Hindlimb muscle (tissue), 1 donor: ENCODE measurements around the gene GPC3. TPM values are rescaled to one million over a fixed set of nuclear protein-coding genes. Genes with fewer than 3 reads are reported as not detected.
"Not testable (repeated sequence)": the region's sequence is repeated elsewhere in the genome, so short reads cannot be mapped to it uniquely, and the experiment has no call there.

Experiments used
- DNase-seq: peaks from one replicate; pipeline ENCODE4 v3.0.0-alpha.2; 2013
- polyA plus RNA-seq: library from polyadenylated mRNA; unstranded; fragments of 120-200 nt; gene quantifications from one replicate; pipeline ENCODE4 v1.2.1, GENCODE V29; 2013; ENCODE audit not compliant: insufficient read length

GPC3 gene
- polyA plus RNA-seq = 291 TPM

- DNase-seq = no peak
Measured at GRCh38 chrX:133985164-133985966, at the start of gene GPC3. Gene GPC3, minus strand, starts transcription at chrX:133985594.

- DNase-seq = no peak
Measured at GRCh38 chrX:134032441-134032840, 47.0 kb upstream of the GPC3 start.

- DNase-seq = peak; percentile 61
Measured at GRCh38 chrX:134026565-134027311, 41.3 kb upstream of the GPC3 start.

GRCh38 chrX:134025986-134026545 is 40.7 kb upstream of the GPC3 start:
- no peak for DNase-seq

- no peak for DNase-seq
Measured at GRCh38 chrX:134024686-134025377, 39.4 kb upstream of the GPC3 start.

- no peak for DNase-seq
Measured at GRCh38 chrX:134023851-134024281, 38.5 kb upstream of the GPC3 start.

DNA sequence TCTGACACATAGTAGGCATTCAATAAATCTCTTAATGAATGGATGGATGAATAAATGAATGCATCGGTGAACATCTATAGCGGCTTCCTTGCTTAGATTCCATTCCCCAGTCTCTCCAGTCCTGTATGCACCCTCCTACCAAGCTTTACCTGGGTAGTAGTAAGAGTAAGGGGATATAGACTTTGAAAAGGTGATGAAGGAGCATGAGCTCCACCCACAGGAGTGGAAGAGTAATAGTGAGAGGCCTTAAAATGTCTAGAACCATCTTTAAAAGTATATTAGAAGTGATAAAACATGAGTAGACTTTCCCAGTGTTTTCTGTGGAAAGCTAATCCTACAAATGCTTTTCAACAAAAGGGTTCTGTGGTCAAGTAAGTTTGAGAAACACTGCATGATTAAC is 35.5 kb upstream of the GPC3 start:
- DNase-seq = no peak

GRCh38 chrX:134019567-134020206 is 34.3 kb upstream of the GPC3 start:
- DNase-seq = no peak

DNA sequence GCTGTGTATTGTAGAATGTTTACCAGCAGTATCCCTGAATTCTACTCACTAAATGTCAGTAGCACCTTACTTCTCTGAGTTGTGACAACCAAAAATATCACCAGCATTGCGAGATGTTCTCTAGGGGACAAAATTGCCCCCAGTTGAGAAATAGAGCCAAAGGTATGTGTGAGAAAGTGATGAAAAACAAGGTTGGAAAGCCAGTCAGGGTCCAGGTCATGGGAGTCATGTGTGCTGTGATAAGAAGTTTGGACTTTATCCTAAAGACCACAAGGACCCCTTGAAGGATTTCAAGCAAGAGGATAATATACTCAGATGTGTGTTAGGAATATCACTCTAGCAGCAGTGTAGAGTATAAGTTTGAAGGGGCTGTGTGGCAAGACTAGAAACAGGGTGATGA is 30.9 kb upstream of the GPC3 start:
- DNase-seq = not testable (repeated sequence)

- not testable (repeated sequence) for DNase-seq
Measured at GRCh38 chrX:134015510-134015909, 30.1 kb upstream of the GPC3 start.

DNA sequence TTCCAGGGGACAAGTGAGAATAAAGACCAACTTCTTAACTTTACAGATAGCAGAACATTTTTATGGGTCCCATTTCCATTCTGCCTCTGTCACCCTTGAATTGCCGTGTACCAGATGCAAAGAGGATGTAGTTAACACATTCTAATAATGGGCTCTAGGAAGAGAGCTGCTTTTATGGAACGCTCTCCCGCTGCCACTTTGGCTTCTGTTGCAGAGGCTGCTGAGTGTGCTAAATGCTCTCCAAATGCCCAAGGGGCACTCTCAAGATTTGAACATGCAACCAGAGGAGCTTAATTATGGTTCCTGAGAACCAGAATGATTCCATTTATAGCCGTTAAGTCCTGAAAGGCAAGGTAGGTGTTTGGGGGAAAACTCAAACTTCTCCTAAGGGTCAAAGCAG is 28.1 kb upstream of the GPC3 start:
- DNase-seq = no peak

DNA sequence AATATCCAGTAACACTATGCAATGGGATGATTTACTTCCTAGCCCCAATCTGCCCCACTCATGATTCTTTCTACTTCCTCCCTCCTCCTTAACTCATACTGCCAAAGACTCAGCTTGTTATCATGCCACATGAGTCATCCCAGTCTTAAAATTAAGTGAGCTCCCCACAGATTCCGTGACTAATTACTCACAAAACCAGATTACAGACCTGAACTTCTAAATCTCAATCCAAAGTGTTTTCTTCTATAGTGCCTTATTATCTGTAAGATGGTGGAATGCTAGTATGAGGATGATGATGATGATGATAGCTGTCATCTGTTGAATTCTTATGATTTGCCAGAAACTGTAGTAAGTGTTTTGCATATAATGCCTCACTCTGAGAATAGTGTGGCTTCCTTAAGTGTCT is 27.7 kb upstream of the GPC3 start:
- DNase-seq = no peak

- no peak for DNase-seq
Measured at GRCh38 chrX:134010690-134011089, 25.3 kb upstream of the GPC3 start.

DNA sequence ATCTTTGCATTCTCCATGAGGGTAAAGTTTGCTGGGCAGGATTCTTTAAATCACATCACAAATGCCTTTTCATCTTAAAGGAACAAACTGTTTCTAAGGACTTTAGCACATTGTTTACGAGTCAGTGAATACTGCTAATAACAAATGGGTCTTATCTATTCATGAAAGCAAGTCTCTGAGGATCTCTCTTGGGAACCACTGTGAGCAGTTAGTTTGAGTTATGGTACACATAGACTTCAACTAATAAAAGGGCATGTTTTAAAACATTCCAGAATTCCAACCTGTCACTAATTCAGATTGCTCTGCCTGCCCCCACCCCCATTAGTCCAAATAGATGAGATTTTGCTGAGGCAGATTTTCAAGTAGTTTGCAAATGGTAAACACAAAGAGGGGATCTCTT is 22.3 kb upstream of the GPC3 start:
- no peak for DNase-seq

DNA sequence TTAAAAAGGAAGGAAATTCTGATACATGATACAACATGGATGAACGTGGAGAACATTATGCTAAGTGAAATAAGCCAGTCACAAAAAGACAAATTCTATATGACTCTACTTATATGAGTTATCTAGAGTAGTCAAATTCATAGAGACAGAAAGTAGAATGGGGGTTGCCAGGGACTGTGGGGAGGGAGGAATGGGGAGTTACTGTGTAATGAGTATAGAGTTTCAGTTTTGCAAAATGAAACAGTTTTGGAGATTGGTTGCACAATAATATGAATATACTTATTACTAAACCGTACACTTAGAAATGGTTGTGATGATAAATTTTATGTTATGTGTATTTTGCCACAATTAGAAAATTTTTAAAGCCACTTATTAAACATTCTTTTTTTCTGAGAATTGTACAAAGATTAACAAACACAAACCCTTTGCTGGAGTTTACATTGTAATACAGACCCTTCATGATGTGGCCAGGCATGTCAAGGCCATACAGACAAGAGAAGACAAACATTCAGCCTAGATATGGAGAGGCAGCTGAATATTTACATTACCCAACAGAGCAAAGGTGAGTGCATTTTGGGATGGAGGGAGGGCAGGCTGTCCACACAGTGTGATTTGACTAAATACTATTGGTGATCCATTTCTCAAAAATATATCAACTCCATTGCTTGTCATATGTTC is 21.2 kb upstream of the GPC3 start:
- DNase-seq = no peak

DNA sequence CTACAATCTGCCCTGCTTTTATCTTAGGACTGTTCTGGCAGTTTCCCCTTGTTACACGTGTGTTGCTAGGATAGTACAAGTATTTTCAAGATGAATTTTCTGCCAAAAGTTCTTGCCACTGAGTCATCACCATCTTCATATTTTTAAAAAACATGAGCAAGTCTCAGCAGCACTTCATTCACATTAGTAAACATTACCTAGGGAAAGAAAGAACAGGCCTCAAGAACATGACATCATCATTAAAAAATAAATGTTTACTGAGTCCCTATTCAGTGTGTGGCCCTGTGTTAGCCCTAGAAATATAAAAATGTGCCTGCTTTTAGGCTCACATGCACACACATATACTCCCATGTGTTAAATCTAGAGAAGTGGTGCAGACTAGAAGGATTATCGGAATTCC is 18.7 kb upstream of the GPC3 start:
- DNase-seq = no peak

- no peak for DNase-seq
Measured at GRCh38 chrX:134002921-134003615, 17.7 kb upstream of the GPC3 start.

DNA sequence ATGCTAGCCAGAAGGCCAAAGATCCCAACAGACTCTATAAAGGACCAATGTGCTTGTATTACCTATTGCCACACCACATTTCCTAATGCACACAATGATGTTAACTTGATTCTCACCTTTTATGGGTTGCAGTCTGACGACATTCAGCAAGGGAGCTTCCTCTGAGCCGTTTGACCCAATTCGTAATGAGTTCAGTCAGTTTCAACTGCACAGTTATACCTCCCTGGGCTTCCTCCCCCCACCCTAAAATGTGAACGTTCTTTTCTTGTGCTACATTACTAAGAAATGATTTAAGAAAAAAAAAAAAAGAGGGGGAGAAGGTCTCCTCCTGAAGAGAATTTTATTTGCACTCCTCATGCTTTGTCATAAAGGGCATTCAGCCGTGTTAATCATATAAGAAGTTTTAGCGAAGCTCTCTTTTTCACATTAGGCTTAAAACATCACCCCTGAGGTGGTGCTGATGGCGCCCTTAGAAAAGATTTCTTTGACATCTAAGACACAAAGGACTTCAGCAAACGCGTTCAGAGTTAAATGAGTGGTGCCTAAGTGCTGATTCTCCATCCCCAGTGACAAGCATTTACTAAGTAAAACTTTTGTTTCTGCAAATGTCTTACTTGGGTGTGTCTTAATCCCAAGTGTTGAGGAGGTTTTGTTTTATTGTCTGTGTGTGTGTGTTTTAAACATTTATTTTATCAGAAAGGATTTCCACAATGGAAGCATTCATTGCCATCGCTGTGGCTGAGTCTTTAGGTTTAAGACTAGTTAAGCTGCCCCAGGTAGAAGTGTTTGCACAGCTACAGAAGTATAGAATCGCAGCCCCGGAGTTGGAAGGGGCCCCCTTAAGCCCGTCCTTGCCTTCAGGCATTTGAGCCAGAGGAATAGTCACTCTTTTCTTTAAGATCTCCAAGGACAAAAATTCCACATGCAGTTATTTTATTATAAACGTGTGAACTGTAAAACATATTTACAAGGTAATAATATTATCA is 15.2 kb upstream of the GPC3 start:
- DNase-seq = no peak

DNA sequence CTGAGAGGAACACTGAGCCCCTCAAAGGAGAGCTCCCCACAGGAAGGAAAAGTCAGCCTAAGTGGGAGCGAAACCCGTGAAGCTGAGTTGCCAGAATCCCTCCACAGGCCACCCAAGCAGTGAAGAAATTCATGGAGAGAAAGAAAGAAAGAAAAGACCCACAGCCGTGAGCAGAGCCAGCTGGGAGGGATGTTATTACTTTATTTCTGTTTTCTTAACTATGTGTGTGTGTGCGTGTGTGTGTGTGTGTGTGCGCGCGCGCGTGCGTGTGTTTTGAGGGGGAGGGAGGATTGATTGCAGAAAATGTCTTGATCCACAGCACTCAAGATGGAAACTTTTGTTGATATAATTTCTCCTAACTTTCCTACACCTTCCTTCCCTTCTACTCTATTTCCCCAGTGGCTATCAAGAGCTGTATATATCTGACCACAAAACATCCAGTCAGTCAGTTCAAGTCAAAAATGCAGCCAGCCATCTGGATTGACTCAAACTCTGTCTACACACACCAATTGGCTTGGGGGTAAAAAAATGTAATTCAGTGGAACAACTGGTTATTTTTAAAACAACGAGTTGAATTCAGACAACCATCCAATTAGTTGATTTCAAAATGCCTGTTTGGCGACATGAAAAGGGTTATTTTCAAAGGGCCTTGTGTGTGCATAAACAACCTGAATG is 13.8 kb upstream of the GPC3 start:
- no peak for DNase-seq
